ENCODE data around the gene ABCC6.

- TF ChIP-seq CTCF (IDR thresholded peaks at IDR 0.05; ENCODE audit: insufficient read depth, low read length) (no peak), POLR2AphosphoS5 (IDR thresholded peaks at IDR 0.05; ENCODE audit: low read depth) (no peak)
Observed at GRCh38 chr16:16169615-16170014, 53.7 kb downstream of the ABCC6 start.
